Measurements from ENCODE around the gene IL10RA. TPM values are rescaled to one million over a fixed set of nuclear protein-coding genes. Genes with fewer than 3 reads are reported as not detected.

The IL10RA gene
- total RNA-seq, 2 experiments from 2014 or later, result 161 to 187 TPM

GRCh38 chr11:118048472-118049370 is 62.5 kb downstream of the IL10RA start:
- Mint-ChIP-seq H3K27ac (peak overlapping the region; percentile 74), H3K4me1 (peaks cover 91% of the 10 kb centered on the region), H3K4me3 (no peak overlapping the region), H3K9me3 (no peaks in the 10 kb centered on the region), H3K36me3 (ENCODE audit: low read depth) (no peaks in the 10 kb centered on the region), H3K27me3 (no peaks in the 10 kb centered on the region)
- ChIA-PET POLR2A (interaction anchor here (0.7 kb wide), 1 partner anchor 220 kb away, joined by 4 read pairs; no protein-coding TSS in a partner anchor), CTCF (interaction anchor here (0.6 to 2.8 kb wide), 10 partner anchors 14 to 785 kb away, joined by 3 to 24 read pairs (median 4); no protein-coding TSS in a partner anchor)
- DNase-seq, result no peak

GRCh38 chr11:118049771-118050170 is 63.6 kb downstream of the IL10RA start:
- no peaks in the 10 kb centered on the region for H3K36me3 Mint-ChIP-seq (ENCODE audit: low read depth)

GRCh38 chr11:118050208-118050891 is 64.2 kb downstream of the IL10RA start:
- no peak overlapping the region for H3K4me3 Mint-ChIP-seq
- peak overlapping the region; percentile 98 for H3K27ac Mint-ChIP-seq
- ChIA-PET POLR2A (interaction anchor here (0.6 to 1.0 kb wide), 3 partner anchors 63 to 105 kb away, joined by 3 to 5 read pairs (median 3); no protein-coding TSS in a partner anchor), CTCF (interaction anchor here (1.1 to 5.5 kb wide), 5 partner anchors 16 to 104 kb away, joined by 3 to 58 read pairs (median 39); no protein-coding TSS in a partner anchor)
- no peaks in the 10 kb centered on the region for H3K36me3 Mint-ChIP-seq (ENCODE audit: low read depth)
- H3K27me3 Mint-ChIP-seq, result no peaks in the 10 kb centered on the region
- H3K9me3 Mint-ChIP-seq, result no peaks in the 10 kb centered on the region
- DNase-seq, result no peak
- H3K4me1 Mint-ChIP-seq, result peaks cover 79% of the 10 kb centered on the region

More at GRCh38 chr11:118049771-118050170, 63.6 kb downstream of the IL10RA start:
- ChIA-PET POLR2A (no interaction called here), CTCF (interaction anchor here (1.1 to 5.3 kb wide), 4 partner anchors 15 to 104 kb away, joined by 3 to 58 read pairs (median 14); no protein-coding TSS in a partner anchor)
- Mint-ChIP-seq H3K27ac (peak overlapping the region; percentile 98), H3K27me3 (no peaks in the 10 kb centered on the region), H3K9me3 (no peaks in the 10 kb centered on the region), H3K4me1 (peaks cover 85% of the 10 kb centered on the region), H3K4me3 (no peak overlapping the region)
- DNase-seq, result no peak

Other genes starting within 250 kb of the IL10RA start
- gene DSCAML1, start 189.2 kb upstream of the IL10RA start, total RNA-seq, result under 1 TPM; 0.02 to 0.25 TPM
- gene FXYD2, start 161.7 kb upstream of the IL10RA start, total RNA-seq, result 1 to 10 TPM in 1 of 2 experiments, under 1 TPM in 1; 0.97 to 1.3 TPM
- gene FXYD6, start 109.7 kb upstream of the IL10RA start, total RNA-seq, result not detected
- 1 to 10 TPM; 1.4 to 1.5 TPM for gene TMPRSS13, start 57.0 kb upstream of the IL10RA start, total RNA-seq
- gene TMPRSS4, start 90.7 kb downstream of the IL10RA start, total RNA-seq, result not detected
- gene SMIM35, start 100.6 kb downstream of the IL10RA start, total RNA-seq, result under 1 TPM; 0.27 TPM
- under 1 TPM in 1 of 2 experiments, not detected in 1; 0.10 TPM for gene SCN4B, start 166.4 kb downstream of the IL10RA start, total RNA-seq
- gene SCN2B, start 190.2 kb downstream of the IL10RA start, total RNA-seq, result not detected
- 100 to 1,000 TPM; 117 to 122 TPM for gene JAML, start 238.6 kb downstream of the IL10RA start, total RNA-seq

Data from activated CD4-positive, alpha-beta T cell treated with anti-CD3 and anti-CD28 coated beads, Interleukin-2, amount 10 ng/mL, durations not matched to agents 7 days and 5 days (primary cell).